GM18870 (cell line): ENCODE results near the gene IL2RG.
A peak's percentile ranks its signal among the peaks of the same experiment; 100 is the strongest.

Experiments used
- ATAC-seq: cut with Tn5 transposase; IDR thresholded peaks from one replicate; pipeline ENCODE4 v1.9.1; 2021; ENCODE audit warnings: moderate library complexity; ENCODE audit not compliant: unreplicated experiment

Gene IL2RG

GRCh38 chrX:71081330-71082123 lies 29.9 kb downstream of the IL2RG start:
- no peak for ATAC-seq

- ATAC-seq, result no peak
These were observed 40.8 kb downstream of the IL2RG start for GRCh38 chrX:71070531-71070930.

- peak; percentile 95 for ATAC-seq
These were observed 43.1 kb downstream of the IL2RG start, which contains the start of gene SNX12 for GRCh38 chrX:71068044-71068918. Gene SNX12 (minus strand): TSS chrX:71068334. CDS start chrX:71068306, 28 bp downstream.

- peak; percentile 3 for ATAC-seq
These were observed 43.7 kb downstream of the IL2RG start for GRCh38 chrX:71067712-71068043.

GRCh38 chrX:71067089-71067488 lies 44.3 kb downstream of the IL2RG start:
- ATAC-seq, result no peak

GRCh38 chrX:71060127-71060526 lies 51.2 kb downstream of the IL2RG start:
- ATAC-seq, result no peak

GRCh38 chrX:71057848-71058530 lies 53.4 kb downstream of the IL2RG start:
- ATAC-seq, result no peak
